ENCODE measurements around the gene MXD3.
"Not testable (repeated sequence)": the region's sequence is repeated elsewhere in the genome, so short reads cannot be mapped to it uniquely, and the experiment has no call there.

MXD3 gene

GRCh38 chr5:177311723-177312648 lies at the start of gene MXD3:
Gene MXD3, minus strand, starts transcription at chr5:177311898. Its CDS starts 68 bp downstream, at chr5:177311830.
- peak; percentile 99 for DNase-seq

- not testable (repeated sequence) for DNase-seq
Observed at GRCh38 chr5:177360740-177361139, 49.0 kb upstream of the MXD3 start.

GRCh38 chr5:177359860-177360259 lies 48.2 kb upstream of the MXD3 start:
- DNase-seq: no peak

GRCh38 chr5:177359451-177359851 lies 47.8 kb upstream of the MXD3 start:
- no peak for DNase-seq

GRCh38 chr5:177358370-177358819 lies 46.7 kb upstream of the MXD3 start:
- no peak for DNase-seq

GRCh38 chr5:177357459-177358351 lies 46.0 kb upstream of the MXD3 start, which contains the start of gene RGS14:
Gene RGS14, plus strand, starts transcription at chr5:177357924. Its CDS starts 101 bp downstream, at chr5:177358025.
- DNase-seq: peak; percentile 91

- DNase-seq: no peak
Observed at GRCh38 chr5:177357146-177357458, 45.4 kb upstream of the MXD3 start.

- no peak for DNase-seq
Observed at GRCh38 chr5:177356746-177357145, 45.0 kb upstream of the MXD3 start.

GRCh38 chr5:177355868-177356168 lies 44.1 kb upstream of the MXD3 start:
- no peak for DNase-seq

GRCh38 chr5:177355162-177355867 lies 43.6 kb upstream of the MXD3 start:
- no peak for DNase-seq

- no peak for DNase-seq
Observed at GRCh38 chr5:177354711-177355110, 43.0 kb upstream of the MXD3 start.

GRCh38 chr5:177354256-177354655 lies 42.6 kb upstream of the MXD3 start:
- no peak for DNase-seq

- no peak for DNase-seq
Observed at GRCh38 chr5:177353093-177353492, 41.4 kb upstream of the MXD3 start.

- DNase-seq: peak; percentile 96
Observed at GRCh38 chr5:177351392-177352329, 40.0 kb upstream of the MXD3 start, which contains the start of gene LMAN2. Gene LMAN2, minus strand, starts transcription at chr5:177351668. Its CDS starts 21 bp downstream, at chr5:177351647.

- DNase-seq: peak; percentile 25
Observed at GRCh38 chr5:177350776-177351391, 39.2 kb upstream of the MXD3 start.

- DNase-seq: no peak
Observed at GRCh38 chr5:177349762-177350161, 38.1 kb upstream of the MXD3 start.

- no peak for DNase-seq
Observed at GRCh38 chr5:177349362-177349647, 37.6 kb upstream of the MXD3 start.

GRCh38 chr5:177347699-177348098 lies 36.0 kb upstream of the MXD3 start:
- no peak for DNase-seq

GRCh38 chr5:177346820-177347219 lies 35.1 kb upstream of the MXD3 start:
- no peak for DNase-seq

- DNase-seq: no peak
Observed at GRCh38 chr5:177344891-177345290, 33.2 kb upstream of the MXD3 start.

GRCh38 chr5:177343777-177344176 lies 32.1 kb upstream of the MXD3 start:
- DNase-seq: no peak

GRCh38 chr5:177343000-177343399 lies 31.3 kb upstream of the MXD3 start:
- not testable (repeated sequence) for DNase-seq
